Keratinocyte (primary cell): ENCODE data around the gene DLX2. TPM values are rescaled to one million over a fixed set of nuclear protein-coding genes. Genes with fewer than 3 reads are reported as not detected.

Experiments
- DNase-seq: peaks from one replicate; pipeline ENCODE4 v3.0.0-alpha.2; 2011; ENCODE audit warnings: low read depth, missing footprints, low spot score
- FAIRE-seq: peaks from 2 replicates; lab custom pipeline; 2011; peaks lifted over from hg19 to GRCh38; lab: Jason Lieb, UNC
- H2AFZ ChIP-seq: 2 replicates; pipeline ENCODE4 v1.6.0; 2012; ENCODE audit warnings: low read length, control low read depth, inconsistent platforms; ENCODE audit not compliant: control insufficient read depth
- H3K27ac ChIP-seq: 2 replicates; pipeline ENCODE4 v1.5.1; 2011; ENCODE audit warnings: low read length; ENCODE audit not compliant: control insufficient read depth, insufficient read depth
- H3K27me3 ChIP-seq: 3 replicates; pipeline ENCODE4 v1.6.0; 2011; ENCODE audit warnings: low read length; ENCODE audit not compliant: control insufficient read depth, insufficient read depth; ENCODE audit errors: extremely low read depth
- H3K36me3 ChIP-seq, 2 experiments: 2 replicates in 1 of 2; 3 replicates in 1 of 2; pipeline ENCODE4 v1.5.1; 2011; ENCODE audit warnings: low read length in 2 of 2, mild to moderate bottlenecking in 1 of 2; ENCODE audit not compliant: control insufficient read depth in 2 of 2, insufficient read depth in 2 of 2; ENCODE audit errors: extremely low read depth in 1 of 2
- H3K4me1 ChIP-seq: 3 replicates; pipeline ENCODE4 v1.5.1; 2011; ENCODE audit warnings: low read length; ENCODE audit not compliant: control insufficient read depth, insufficient read depth; ENCODE audit errors: extremely low read depth
- H3K4me2 ChIP-seq: 3 replicates; pipeline ENCODE4 v1.6.0; 2011; ENCODE audit warnings: low read depth, low read length; ENCODE audit not compliant: control insufficient read depth, insufficient read depth; ENCODE audit errors: extremely low read depth
- H3K4me3 ChIP-seq, 3 experiments: fragments of 200-600 bp in 1 of 3; sonication (generic) in 1 of 3; 2 replicates in 2 of 3; 3 replicates in 1 of 3; pipeline ENCODE4 v1.5.1; 2011 to 2016; ENCODE audit warnings: low read length in 3 of 3, mild to moderate bottlenecking in 3 of 3, control low read depth in 2 of 3, inconsistent platforms in 1 of 3, low read depth in 1 of 3, mixed read lengths in 1 of 3, mixed run types in 1 of 3, moderate library complexity in 1 of 3; ENCODE audit not compliant: control insufficient read depth in 2 of 3, insufficient read depth in 2 of 3; ENCODE audit errors: extremely low read depth in 1 of 3
- H3K79me2 ChIP-seq: 2 replicates; pipeline ENCODE4 v1.6.0; 2012; ENCODE audit warnings: low read length; ENCODE audit not compliant: control insufficient read depth, insufficient read depth
- H3K9ac ChIP-seq: 3 replicates; pipeline ENCODE4 v1.6.0; 2011; ENCODE audit warnings: low read length; ENCODE audit not compliant: control insufficient read depth, insufficient read depth; ENCODE audit errors: extremely low read depth
- H3K9me1 ChIP-seq: 3 replicates; pipeline ENCODE4 v1.6.0; 2011; ENCODE audit warnings: low read length; ENCODE audit not compliant: control insufficient read depth, insufficient read depth; ENCODE audit errors: extremely low read depth
- H3K9me3 ChIP-seq: 2 replicates; pipeline ENCODE4 v1.5.1; 2012; ENCODE audit warnings: low read depth, low read length; ENCODE audit not compliant: control insufficient read depth
- H4K20me1 ChIP-seq: 3 replicates; pipeline ENCODE4 v1.6.0; 2011; ENCODE audit warnings: low read length; ENCODE audit not compliant: control insufficient read depth, insufficient read depth; ENCODE audit errors: extremely low read depth
- CTCF ChIP-seq, 3 experiments: IDR thresholded peaks in 1 of 3; conservative IDR thresholded peaks in 1 of 3; optimal IDR thresholded peaks in 1 of 3; 2 replicates in 2 of 3; 3 replicates in 1 of 3; pipeline versions ENCODE3 to v1.5.1; 2011; ENCODE audit warnings: low read length in 3 of 3, mild to moderate bottlenecking in 3 of 3, moderate library complexity in 2 of 3, control low read depth in 1 of 3, inconsistent platforms in 1 of 3; ENCODE audit not compliant: insufficient read depth in 2 of 3; ENCODE audit errors: extremely low read depth in 1 of 3
- EZH2 ChIP-seq: IDR thresholded peaks from one replicate; pipeline ENCODE4 v1.6.1; 2012; ENCODE audit warnings: inconsistent platforms, mild to moderate bottlenecking, low read length, moderate library complexity
- dilution Hi-C: fragments of 300-500 bp; cut with MboI; formaldehyde crosslinking; loops from one replicate; pipeline ENCODE4 v1.7.0; 2020; ENCODE audit warnings: low sequenced_read_pairs; ENCODE audit not compliant: extremely low pct_ligation_motif_present
- polyA plus RNA-seq, 5 experiments: library from polyadenylated mRNA; depleted of rRNA in 3 of 5; stranded (reverse) in 3 of 5; stranded (forward) in 1 of 5; unstranded in 1 of 5; fragments of >200 nt; gene quantifications; 1 replicate in 1 of 5; 2 replicates in 3 of 5; 3 replicates in 1 of 5; pipeline versions ENCODE4 v1.2.1 to v1.2.3, GENCODE V29; 2011 to 2012; ENCODE audit warnings: missing spikeins in 2 of 5, low read depth in 1 of 5, low replicate concordance in 1 of 5

DLX2 gene
- polyA plus RNA-seq, 1 donor (not counting 4 experiments of a cell fraction or from before 2014, with no cell fraction given), result 0.29 TPM

DNA sequence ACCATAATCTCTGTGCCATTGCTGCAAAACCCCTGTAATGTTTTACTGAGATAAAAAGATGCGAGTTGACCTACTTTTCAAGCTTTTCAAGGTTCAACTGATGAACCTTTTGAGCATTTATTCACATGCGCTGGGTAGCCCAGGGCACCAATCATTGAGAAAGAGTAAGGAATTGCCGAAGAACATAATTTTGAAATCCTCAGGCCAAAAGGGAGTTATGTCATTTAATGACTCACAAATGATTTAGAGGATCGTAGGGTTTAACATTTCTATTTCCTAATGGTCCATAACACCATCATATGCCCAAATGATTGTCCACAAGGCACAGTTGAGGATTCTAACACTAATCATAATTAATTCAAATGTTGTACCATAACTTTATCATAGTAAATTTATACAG lies 37.6 kb downstream of the DLX2 start:
- no peaks in the 10 kb centered on the region for H4K20me1 ChIP-seq
- TF ChIP-seq EZH2, result no peak
- no peak for TF ChIP-seq CTCF (optimal IDR thresholded peaks at IDR 0.05 in 1 of 3, IDR thresholded peaks at IDR 0.05 in 1 of 3, conservative IDR thresholded peaks at IDR 0.05 in 1 of 3; ENCODE audit: extremely low read depth in 1 of 3, insufficient read depth in 2 of 3, low read length in 3 of 3)
- no peak for DNase-seq
- dilution Hi-C loops, result no loop called here
- no peak overlapping the region for H3K27ac ChIP-seq
- H3K27me3 ChIP-seq, result no peaks in the 10 kb centered on the region
- no peak overlapping the region for H2AFZ ChIP-seq
- no peak overlapping the region for H3K4me2 ChIP-seq
- H3K79me2 ChIP-seq, result no peaks in the 10 kb centered on the region
- no peaks in the 10 kb centered on the region for H3K9me1 ChIP-seq
- no peak overlapping the region for H3K9ac ChIP-seq
- no peaks in the 10 kb centered on the region for H3K9me3 ChIP-seq
- H3K36me3 ChIP-seq, result no peaks in the 10 kb centered on the region
- H3K4me1 ChIP-seq, result no peaks in the 10 kb centered on the region
- no peak for FAIRE-seq
- no peak overlapping the region for H3K4me3 ChIP-seq

GRCh38 chr2:172063446-172063845 lies 39.3 kb downstream of the DLX2 start:
- H3K27ac ChIP-seq, result no peak overlapping the region
- no peak overlapping the region for H3K4me2 ChIP-seq
- H3K4me3 ChIP-seq, result no peak overlapping the region
- H3K9ac ChIP-seq, result no peak overlapping the region
- no peaks in the 10 kb centered on the region for H3K79me2 ChIP-seq
- H4K20me1 ChIP-seq, result no peaks in the 10 kb centered on the region
- DNase-seq (no peak), FAIRE-seq (no peak)
- H3K36me3 ChIP-seq, result no peaks in the 10 kb centered on the region
- no peak overlapping the region for H2AFZ ChIP-seq
- no peaks in the 10 kb centered on the region for H3K9me3 ChIP-seq
- dilution Hi-C loops, result no loop called here
- no peaks in the 10 kb centered on the region for H3K4me1 ChIP-seq
- no peaks in the 10 kb centered on the region for H3K9me1 ChIP-seq
- no peaks in the 10 kb centered on the region for H3K27me3 ChIP-seq
- TF ChIP-seq CTCF (optimal IDR thresholded peaks at IDR 0.05 in 1 of 3, IDR thresholded peaks at IDR 0.05 in 1 of 3, conservative IDR thresholded peaks at IDR 0.05 in 1 of 3; ENCODE audit: extremely low read depth in 1 of 3, insufficient read depth in 2 of 3, low read length in 3 of 3), result no peak
- TF ChIP-seq EZH2, result no peak
